DMS53 treated with DMSO at 0.1 percent for 48 hours (cell line): ENCODE measurements around the gene FZR1.
"Not testable (repeated sequence)": the region's sequence is repeated elsewhere in the genome, so short reads cannot be mapped to it uniquely, and the experiment has no call there.

ENCODE experiments used
- DNase-seq: peaks from one replicate; lab custom pipeline; 2025; ENCODE audit not compliant: unreplicated experiment; lab: John Stamatoyannopoulos, UW

The FZR1 gene

GRCh38 chr19:3528539-3529211, 22.6 kb downstream of the FZR1 start:
- DNase-seq: no peak

- DNase-seq: not testable (repeated sequence)
Measured at GRCh38 chr19:3529299-3529698, 23.2 kb downstream of the FZR1 start.

GRCh38 chr19:3530389-3530788, 24.3 kb downstream of the FZR1 start:
- no peak for DNase-seq

- no peak for DNase-seq
Measured at GRCh38 chr19:3531716-3532115, 25.6 kb downstream of the FZR1 start.

GRCh38 chr19:3532154-3532786, 26.2 kb downstream of the FZR1 start:
- DNase-seq: no peak

- no peak for DNase-seq
Measured at GRCh38 chr19:3533033-3533432, 26.9 kb downstream of the FZR1 start.

- no peak for DNase-seq
Measured at GRCh38 chr19:3533563-3534216, 27.6 kb downstream of the FZR1 start.

- no peak for DNase-seq
Measured at GRCh38 chr19:3534375-3535234, 28.5 kb downstream of the FZR1 start.

- no peak for DNase-seq
Measured at GRCh38 chr19:3535235-3535535, 29.1 kb downstream of the FZR1 start.

GRCh38 chr19:3535563-3535965, 29.5 kb downstream of the FZR1 start:
- no peak for DNase-seq

GRCh38 chr19:3535981-3536380, 29.9 kb downstream of the FZR1 start:
- DNase-seq: no peak

GRCh38 chr19:3536429-3537100, 30.5 kb downstream of the FZR1 start:
- DNase-seq: no peak

GRCh38 chr19:3537101-3537437, 31.0 kb downstream of the FZR1 start:
- DNase-seq: no peak

GRCh38 chr19:3537438-3538240, 31.5 kb downstream of the FZR1 start:
- no peak for DNase-seq

- DNase-seq: no peak
Measured at GRCh38 chr19:3538258-3538929, 32.3 kb downstream of the FZR1 start.

- DNase-seq: no peak
Measured at GRCh38 chr19:3538965-3539755, 33.0 kb downstream of the FZR1 start, which contains the start of gene TEKTIP1. TEKTIP1 (plus strand) TSS chr19:3539174; CDS start chr19:3539178, 4 bp downstream.

- DNase-seq: no peak
Measured at GRCh38 chr19:3539756-3540118, 33.6 kb downstream of the FZR1 start.

- no peak for DNase-seq
Measured at GRCh38 chr19:3543150-3544057, 37.3 kb downstream of the FZR1 start.
